BLaER1 treated with 17β-estradiol and CSF1 and Interleukin-3, amounts not matched to agents 10 nM and 100 nM (cell line): Measurements from ENCODE around the gene RECQL5.
"Not testable (repeated sequence)": the region's sequence is repeated elsewhere in the genome, so short reads cannot be mapped to it uniquely, and the experiment has no call there.

Experiments used
- H3K27ac ChIP-seq, 11 experiments: shearing (Covaris generic); formaldehyde crosslinking; 2 replicates each; pipeline ENCODE4 v1.8.1; 2022
- H3K27me3 ChIP-seq, 11 experiments: shearing (Covaris generic); formaldehyde crosslinking; 2 replicates each; pipeline ENCODE4 v1.8.1; 2022
- H3K36me3 ChIP-seq, 11 experiments: shearing (Covaris generic); formaldehyde crosslinking; 2 replicates each; pipeline ENCODE4 v1.8.1; 2022
- H3K4me1 ChIP-seq, 10 experiments: shearing (Covaris generic); formaldehyde crosslinking; 2 replicates each; pipeline ENCODE4 v1.8.1; 2022
- H3K4me2 ChIP-seq, 11 experiments: shearing (Covaris generic); formaldehyde crosslinking; 2 replicates each; pipeline ENCODE4 v1.8.1; 2022
- H3K4me3 ChIP-seq, 10 experiments: shearing (Covaris generic); formaldehyde crosslinking; 2 replicates each; pipeline ENCODE4 v1.8.1; 2022
- H3K9ac ChIP-seq, 11 experiments: shearing (Covaris generic); formaldehyde crosslinking; 2 replicates each; pipeline ENCODE4 v1.8.1; 2022
- H3K9me3 ChIP-seq, 11 experiments: shearing (Covaris generic); formaldehyde crosslinking; replicated peaks in 1 of 11; 2 replicates each; pipeline ENCODE4 v1.8.1; 2022
- H4K20me1 ChIP-seq, 11 experiments: shearing (Covaris generic); formaldehyde crosslinking; 2 replicates each; pipeline ENCODE4 v1.8.1; 2022
- Cebpa-rat ChIP-seq, 11 experiments: shearing (Covaris generic); IDR thresholded peaks; 2 replicates each; pipeline ENCODE4 v1.8.1; 2022

The RECQL5 gene

GRCh38 chr17:75587675-75588595, 79.0 kb downstream of the RECQL5 start, which contains the start of gene MYO15B:
Gene MYO15B, plus strand, starts transcription at chr17:75587800. Its CDS starts 258 bp downstream, at chr17:75588058.
- peaks cover 11 to 33% (median 31%) of the 10 kb centered on the region in 11 experiments; a peak in 21 of 22 replicates for H3K36me3 ChIP-seq
- peaks cover 30 to 67% (median 61%) of the 10 kb centered on the region in 10 experiments for H3K4me1 ChIP-seq
- H3K9ac ChIP-seq = peak within 1 kb of the TSS; percentile 96 to 100 (median 99)
- TF ChIP-seq Cebpa-rat (IDR thresholded peaks at IDR 0.05) = no peak
- no peaks in the 10 kb centered on the region for H3K27me3 ChIP-seq
- peaks cover 8 to 36% (median 35%) of the 10 kb centered on the region in 11 experiments; a peak in 21 of 22 replicates for H4K20me1 ChIP-seq
- H3K4me2 ChIP-seq = peak within 1 kb of the TSS; percentile 86 to 99 (median 94)
- peak within 1 kb of the TSS; percentile 96 to 100 (median 99) for H3K27ac ChIP-seq
- H3K4me3 ChIP-seq = peak within 1 kb of the TSS; percentile 68 to 99 (median 92)
- H3K9me3 ChIP-seq = no peaks in the 10 kb centered on the region; a peak in 1 of 22 replicates

- Histone ChIP-seq H3K36me3 (peaks cover 0 to 1% (median 0%) of the 10 kb centered on the region in 11 experiments; a peak in 5 of 22 replicates), H3K4me2 (peak overlapping the region in 9 of 11 experiments; percentile 4 to 73 (median 56); a peak in 17 of 22 replicates), H3K4me1 (peaks cover 15 to 64% (median 57%) of the 10 kb centered on the region in 10 experiments), H3K9me3 (peaks cover 0 to 17% (median 15%) of the 10 kb centered on the region in 11 experiments; a peak in 19 of 22 replicates), H3K4me3 (no peak overlapping the region), H3K9ac (peak overlapping the region in 3 of 11 experiments; percentile 11 to 37 (median 34); a peak in 1 of 22 replicates), H3K27ac (peak overlapping the region in 2 of 11 experiments; percentile 11 to 17; a peak in 1 of 22 replicates), H3K27me3 (no peaks in the 10 kb centered on the region), H4K20me1 (peaks cover 0 to 5% (median 4%) of the 10 kb centered on the region in 11 experiments; a peak in 19 of 22 replicates)
- TF ChIP-seq Cebpa-rat (IDR thresholded peaks at IDR 0.05) = no peak
Measured at GRCh38 chr17:75584849-75585175, 82.1 kb downstream of the RECQL5 start.

- Histone ChIP-seq H3K4me1 (peaks cover 22 to 68% (median 57%) of the 10 kb centered on the region in 10 experiments), H3K9me3 (peaks cover 0 to 18% (median 15%) of the 10 kb centered on the region in 11 experiments; a peak in 19 of 22 replicates), H3K4me2 (peak overlapping the region in 7 of 11 experiments; percentile 14 to 62 (median 55); a peak in 6 of 22 replicates)
- not testable (repeated sequence) for H3K27me3 ChIP-seq, H3K9ac ChIP-seq, H3K36me3 ChIP-seq, H3K27ac ChIP-seq, H4K20me1 ChIP-seq, H3K4me3 ChIP-seq
- TF ChIP-seq Cebpa-rat (IDR thresholded peaks at IDR 0.05) = peak in 1 of 11 experiments; percentile 27; a peak in 1 of 22 replicates
Measured at GRCh38 chr17:75583197-75583596, 83.8 kb downstream of the RECQL5 start.

GRCh38 chr17:75581121-75581725, 85.7 kb downstream of the RECQL5 start:
- H3K36me3 ChIP-seq, H3K4me3 ChIP-seq, H4K20me1 ChIP-seq, H3K27me3 ChIP-seq, H3K9ac ChIP-seq, H3K27ac ChIP-seq: not testable (repeated sequence)
- peak overlapping the region in 4 of 11 experiments; percentile 7 to 28 (median 18); a peak in 3 of 22 replicates for H3K4me2 ChIP-seq
- H3K4me1 ChIP-seq = peaks cover 10 to 55% (median 45%) of the 10 kb centered on the region in 10 experiments
- peaks cover 0 to 18% (median 15%) of the 10 kb centered on the region in 11 experiments; a peak in 19 of 22 replicates for H3K9me3 ChIP-seq
